GM12892 (cell line): ENCODE measurements around the gene TENM3.

Experiments
- POLR2A ChIP-seq: IDR thresholded peaks from 2 replicates; pipeline ENCODE4 v1.6.1; 2011; ENCODE audit warnings: low read depth, low read length, control low read depth
- POLR2AphosphoS5 ChIP-seq: IDR thresholded peaks from 2 replicates; pipeline ENCODE4 v1.6.1; 2011; ENCODE audit warnings: low read depth, low read length, control low read depth
- TAF1 ChIP-seq: IDR thresholded peaks from 2 replicates; pipeline ENCODE4 v1.6.1; 2011; ENCODE audit warnings: low read depth, mild to moderate bottlenecking, control low read depth, low read length, borderline replicate concordance

- no peak for TF ChIP-seq POLR2A
- TF ChIP-seq POLR2AphosphoS5, result no peak
- TF ChIP-seq TAF1, result no peak
These were observed 331.5 kb downstream of the TENM3 start for GRCh38 chr4:182574706-182575105.
